Hematopoietic multipotent progenitor cell treated with erythropoietin and hydrocortisone succinate and interleukin-3 and kit ligand, for 4 days (in vitro differentiated cells): ENCODE results near the gene ADORA2A.

ENCODE experiments used
- DNase-seq: peaks from one replicate; pipeline ENCODE4 v3.0.0-alpha.2; 2015

The ADORA2A gene

DNA sequence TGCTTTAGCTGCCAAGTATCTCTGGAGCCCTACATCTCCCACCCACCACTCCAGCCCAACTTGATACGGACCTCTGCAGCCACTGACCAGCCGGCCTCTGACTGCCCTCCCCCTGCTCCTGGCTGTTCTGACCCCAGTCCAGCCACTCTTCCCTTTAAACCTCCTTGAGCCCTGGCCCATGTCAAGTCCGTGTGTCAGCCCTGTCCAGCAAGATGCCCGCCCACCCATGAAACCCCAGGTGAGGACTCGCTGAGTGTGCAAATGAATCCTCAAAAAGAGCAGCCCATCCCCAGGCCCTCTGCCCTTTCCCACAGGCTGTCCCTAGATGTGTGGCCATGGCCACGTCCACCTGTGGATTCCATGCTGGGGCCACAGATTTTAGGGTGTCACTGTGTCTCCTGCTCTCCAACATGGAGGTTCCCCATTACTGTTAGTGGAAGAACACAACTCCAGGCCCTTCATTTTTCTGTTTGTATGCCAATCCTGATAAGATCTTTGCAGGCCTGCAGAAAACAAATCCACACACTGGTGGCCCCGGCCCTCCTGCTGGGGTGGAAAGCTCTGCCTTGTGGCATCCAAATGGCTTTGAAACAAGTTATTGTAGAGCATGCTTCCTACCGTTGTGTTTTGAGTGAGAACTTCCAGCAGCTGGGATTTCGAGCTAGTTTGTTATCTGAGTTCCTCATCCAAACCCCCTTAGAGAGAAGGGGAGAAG lies 22.7 kb upstream of the ADORA2A start:
- no peak for DNase-seq

DNA sequence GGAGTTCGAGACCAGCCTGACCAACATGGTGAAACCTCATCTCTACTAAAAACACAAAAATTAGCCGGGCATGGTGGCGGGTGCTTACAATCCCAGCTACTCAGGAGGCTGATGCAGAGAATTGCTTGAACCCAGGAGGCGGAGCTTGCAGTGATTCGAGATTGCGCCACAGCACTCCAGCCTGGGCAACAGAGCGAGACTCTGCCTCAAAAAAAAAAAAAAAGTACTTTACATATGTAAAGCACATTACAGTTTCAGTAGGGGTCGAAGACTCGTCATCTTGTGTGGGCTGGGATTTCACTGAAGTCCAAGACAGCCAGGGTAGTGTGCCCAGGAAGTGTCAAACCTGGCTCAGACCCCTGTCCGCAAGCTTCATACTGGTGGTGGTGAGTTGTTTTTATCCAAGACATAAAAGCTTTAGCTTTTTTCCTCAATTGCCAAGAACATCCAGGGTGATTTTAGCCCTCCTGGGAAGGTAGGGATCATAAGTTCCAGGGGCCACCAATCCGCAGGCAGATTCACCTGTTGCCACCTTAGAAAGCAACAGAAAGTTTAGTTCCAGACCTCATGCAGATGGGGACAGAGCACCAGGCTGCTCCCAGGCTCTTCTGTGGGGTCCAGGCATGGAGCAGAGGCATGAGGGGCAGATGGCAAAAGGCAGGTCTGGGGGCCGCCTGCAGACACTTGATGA lies 21.6 kb upstream of the ADORA2A start:
- no peak for DNase-seq

DNA sequence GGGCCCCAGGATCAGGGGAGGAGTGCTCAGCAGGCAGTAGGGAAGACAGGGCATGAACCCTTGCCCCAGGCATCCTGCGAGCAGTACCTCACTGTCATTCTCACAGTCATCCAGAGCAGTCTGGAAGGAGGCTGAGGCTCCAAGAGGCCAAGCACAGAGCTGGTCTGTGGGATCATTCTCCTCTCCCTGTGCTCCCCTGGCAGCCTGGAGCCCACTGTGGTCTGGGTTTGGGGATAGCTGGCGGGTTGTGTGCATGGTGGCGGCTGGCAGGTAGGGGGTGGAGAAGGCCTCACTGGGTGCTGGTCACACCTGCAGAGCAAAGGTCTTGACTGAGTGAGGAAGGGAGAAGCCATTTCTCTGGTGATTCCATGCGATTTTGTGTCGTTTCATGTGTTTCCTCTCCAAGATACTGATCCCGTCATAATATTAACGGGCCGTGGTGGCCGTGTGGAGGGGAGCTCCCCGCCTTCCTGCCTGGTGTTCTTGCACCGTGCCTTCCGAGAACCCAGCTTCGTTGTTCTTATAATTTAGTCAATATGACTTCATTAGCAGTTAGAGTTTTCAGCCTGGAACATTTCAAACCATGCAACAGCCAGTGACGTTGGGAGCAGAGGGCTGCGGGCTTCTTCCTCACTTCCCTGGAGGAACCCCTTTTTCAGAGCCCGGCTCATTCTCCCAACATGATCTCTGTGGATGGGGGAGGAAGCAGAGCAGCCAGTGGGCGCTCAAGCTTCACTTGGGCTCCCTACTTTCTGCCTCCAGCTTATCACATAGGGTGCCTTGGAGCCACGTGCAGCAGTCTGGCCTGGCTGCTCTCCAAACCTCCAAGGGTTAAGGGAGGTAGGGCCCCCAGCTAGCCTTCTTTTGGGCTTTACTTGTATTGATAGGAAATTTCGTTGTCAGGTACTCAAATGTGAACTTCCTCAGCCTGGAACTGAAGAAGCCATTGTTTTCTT lies 20.8 kb upstream of the ADORA2A start:
- peak; percentile 84 for DNase-seq

DNA sequence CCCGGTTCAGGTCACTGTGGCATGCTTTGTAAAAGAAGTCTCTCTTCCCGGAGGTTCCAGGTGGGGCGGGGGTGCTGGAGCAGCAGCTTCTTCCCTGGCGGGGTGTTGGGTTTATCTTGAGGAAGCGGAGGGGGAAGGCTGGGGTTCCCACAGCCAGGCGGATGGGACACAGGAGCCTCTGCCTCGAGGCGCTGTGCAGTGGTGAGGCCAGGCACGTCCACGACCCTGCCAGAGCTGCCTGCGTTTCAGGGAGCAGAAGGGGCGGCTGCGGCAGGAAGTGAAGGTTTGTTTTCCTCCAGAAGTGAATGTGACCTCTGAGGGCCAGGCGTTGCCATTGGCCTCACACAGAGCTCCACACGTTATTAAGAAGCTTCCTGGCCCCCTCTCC lies 20.1 kb upstream of the ADORA2A start:
- peak; percentile 39 for DNase-seq

DNA sequence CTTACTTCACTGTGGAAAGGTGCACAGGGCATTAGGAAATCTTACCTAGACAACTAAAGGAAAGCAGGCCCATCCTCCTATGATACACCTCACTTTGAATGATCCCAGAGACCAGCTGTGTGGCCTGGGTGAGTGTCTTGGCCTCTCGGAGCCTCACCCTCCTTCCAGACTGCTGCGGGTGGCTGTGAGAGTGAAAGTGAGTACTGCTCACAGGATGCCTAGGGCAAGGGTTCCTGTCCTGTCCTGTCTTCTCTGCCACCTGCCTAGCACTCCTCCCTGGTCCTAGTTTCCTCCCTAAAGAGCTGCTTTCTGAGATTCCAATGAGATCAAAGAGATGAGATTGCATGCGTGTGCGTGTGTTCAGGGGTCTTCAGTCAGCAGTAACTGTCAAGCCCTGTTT lies 19.5 kb upstream of the ADORA2A start:
- no peak for DNase-seq

DNA sequence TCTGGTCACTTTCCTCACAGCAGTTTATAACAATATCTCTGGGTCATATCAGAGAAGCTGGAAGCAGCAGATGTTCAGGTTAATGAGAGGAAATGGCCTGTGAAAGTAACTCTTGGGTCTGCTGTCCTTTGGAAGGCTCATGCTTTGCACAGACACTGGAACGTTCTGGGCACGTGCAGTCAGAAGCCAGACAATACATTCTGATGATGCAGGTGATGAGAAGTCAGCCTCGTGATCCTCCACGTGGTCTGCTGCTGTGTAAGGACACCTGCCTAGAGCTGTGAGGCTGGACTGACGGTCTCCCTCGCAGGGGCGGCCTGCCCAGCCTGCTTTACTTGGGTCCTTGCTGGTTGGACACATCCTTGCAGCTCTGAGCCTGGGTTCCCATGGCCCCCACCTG lies 18.8 kb upstream of the ADORA2A start:
- no peak for DNase-seq

DNA sequence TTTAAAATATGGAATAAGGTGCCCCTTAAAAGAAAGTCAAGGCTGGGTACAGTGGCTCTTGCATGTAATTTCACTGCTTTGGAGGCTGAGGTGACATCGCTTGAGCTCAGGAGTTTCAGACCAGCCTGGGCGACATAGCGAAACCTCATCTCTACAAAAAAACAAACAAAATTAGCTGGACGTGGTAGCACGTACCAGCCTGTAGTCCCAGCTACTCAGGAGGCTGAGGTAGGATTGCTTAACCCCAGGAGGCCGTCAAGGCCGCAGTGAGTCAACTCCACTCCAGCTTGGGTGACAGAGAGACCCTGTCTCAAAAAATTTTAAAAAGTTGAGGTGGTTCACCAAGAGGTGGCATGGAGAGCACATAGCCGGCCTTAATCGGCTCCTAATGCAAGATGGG lies 17.7 kb upstream of the ADORA2A start:
- DNase-seq, result no peak

DNA sequence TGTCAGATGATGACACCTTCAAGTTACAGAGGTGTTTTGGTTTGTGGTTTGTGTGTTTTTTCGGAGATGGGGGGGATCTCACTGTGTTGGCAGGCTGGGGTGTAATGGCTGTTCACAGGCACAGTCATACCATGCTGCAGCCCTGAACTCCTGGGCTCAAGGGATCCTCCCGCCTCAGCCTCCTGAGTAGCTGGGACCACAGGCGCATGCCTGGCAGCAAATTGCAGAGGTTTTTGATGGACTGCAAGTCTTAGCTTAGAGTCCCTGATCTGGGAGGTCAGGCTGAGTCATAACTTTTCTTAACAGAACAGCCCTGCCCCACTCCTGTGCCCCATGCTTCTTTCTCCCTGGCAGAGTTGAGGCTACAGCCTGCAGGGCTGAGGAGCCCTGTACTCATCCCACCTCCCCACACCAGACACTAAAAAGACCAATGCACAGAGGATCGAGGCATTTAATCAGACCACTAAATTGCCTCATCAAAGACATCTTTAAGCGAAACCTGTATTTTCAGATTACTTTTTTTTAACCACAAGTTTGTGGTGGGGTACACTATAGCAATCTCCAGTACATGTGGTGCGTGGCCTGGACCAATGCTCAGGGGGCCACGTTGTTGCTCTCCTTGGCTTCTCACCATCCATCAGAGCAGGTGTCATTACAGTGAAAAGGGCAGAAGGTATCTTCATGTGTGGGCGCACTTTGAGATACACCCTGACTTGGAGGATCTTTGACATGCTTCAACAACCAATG lies 17.1 kb upstream of the ADORA2A start:
- no peak for DNase-seq

DNA sequence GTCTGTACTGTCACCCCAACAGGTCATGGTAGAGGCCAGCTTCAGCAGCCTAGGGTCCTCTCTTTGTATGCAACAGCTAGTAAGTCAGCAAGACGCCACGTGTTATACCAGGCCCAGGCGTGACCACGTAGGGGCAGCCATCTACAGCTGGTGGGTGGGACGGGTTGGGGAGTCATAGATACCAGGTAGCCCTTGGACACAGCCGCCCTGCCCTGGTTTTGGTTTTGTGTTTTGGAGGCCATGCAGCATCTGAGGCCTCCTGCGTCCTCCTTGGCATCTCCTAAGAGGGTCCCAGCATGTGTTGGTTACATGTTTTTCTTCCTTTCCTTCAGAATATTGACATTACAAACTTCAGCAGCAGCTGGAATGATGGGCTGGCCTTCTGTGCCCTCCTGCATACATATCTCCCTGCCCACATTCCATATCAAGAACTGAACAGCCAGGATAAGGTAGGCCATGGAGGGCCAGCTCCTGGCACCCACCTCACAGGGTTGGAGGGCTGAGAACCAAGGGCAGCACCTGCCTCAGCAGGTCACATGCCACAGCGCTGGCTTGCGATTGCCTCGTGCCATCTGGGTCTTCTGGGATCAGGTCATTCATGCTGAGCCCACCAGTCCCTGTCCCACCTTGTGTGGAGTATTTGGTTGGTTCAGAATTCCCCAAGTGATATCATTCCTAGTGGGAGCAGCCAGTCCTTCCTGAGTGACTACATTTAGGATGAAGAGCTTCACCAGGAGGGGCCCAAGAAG lies 16.0 kb upstream of the ADORA2A start:
- DNase-seq, result no peak

DNA sequence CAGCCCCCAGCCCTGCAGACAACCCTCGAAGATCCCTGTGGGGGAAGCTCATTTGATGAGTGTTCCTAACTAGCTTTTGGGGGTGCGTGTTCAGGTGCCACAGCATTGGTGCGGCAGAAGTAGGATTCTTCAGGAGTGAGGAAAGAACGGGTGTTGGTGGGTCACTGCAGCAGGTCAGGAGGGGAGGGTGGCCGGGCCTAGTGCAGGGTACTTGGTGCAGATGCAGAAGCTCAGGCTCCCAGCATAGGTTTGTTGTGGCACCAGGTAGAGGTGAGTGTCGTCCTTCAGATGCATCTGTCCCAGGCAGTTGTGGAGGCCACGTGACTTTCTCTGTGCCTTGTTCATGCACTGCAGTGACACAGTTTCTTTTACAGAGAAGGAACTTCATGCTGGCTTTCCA lies 15.1 kb upstream of the ADORA2A start:
- DNase-seq, result no peak

DNA sequence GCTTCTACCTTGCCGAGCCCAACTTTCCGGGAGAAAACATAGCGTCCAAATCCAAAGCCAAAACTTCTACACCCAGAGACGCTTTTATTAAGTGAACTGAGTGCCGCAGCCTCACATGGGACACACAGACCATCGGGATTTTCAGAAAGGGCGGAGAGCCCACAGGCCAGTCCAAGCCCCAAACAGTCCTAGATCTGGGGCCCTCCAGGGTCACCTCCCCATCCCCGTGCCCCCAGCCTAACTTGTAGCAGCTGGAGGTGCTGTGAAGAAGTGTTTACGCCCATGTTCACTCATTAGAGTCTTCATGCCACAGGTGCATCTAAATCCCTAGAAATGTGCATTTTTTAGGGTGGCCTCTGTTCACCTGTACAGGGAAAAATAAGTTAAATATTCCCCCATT lies 14.1 kb upstream of the ADORA2A start:
- no peak for DNase-seq

DNA sequence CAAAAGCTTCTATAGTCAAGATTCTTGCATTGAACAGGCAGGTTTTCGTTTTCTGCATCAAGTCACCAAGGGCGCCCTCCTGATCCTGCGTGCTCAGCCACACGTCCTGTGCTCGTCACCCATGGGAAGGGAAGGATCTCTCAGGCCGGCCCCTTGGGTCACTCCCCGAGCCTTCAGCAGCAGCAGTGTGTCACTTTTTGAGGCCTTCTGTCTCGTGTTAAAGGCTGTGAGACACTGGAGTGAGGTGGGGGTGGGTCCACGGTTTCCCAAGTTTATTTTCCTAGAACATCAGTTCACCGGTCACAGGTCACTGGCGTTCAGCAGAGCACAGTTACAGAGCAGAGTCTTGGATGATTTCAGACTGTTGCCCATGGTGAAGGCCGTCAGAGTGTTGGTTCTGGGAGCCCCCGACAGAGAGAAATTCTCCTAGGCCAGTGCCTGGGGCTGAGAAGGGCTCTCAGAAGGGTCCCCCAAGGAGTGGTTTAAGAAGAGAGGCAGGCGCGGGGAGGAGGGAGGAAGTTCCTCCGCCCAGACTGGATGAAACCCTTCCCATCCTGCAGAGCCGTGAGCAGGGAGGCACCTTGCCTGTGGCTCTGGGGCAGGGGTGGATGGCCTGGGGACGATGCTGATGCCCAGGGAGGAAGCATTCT lies 13.5 kb upstream of the ADORA2A start:
- DNase-seq, result no peak

DNA sequence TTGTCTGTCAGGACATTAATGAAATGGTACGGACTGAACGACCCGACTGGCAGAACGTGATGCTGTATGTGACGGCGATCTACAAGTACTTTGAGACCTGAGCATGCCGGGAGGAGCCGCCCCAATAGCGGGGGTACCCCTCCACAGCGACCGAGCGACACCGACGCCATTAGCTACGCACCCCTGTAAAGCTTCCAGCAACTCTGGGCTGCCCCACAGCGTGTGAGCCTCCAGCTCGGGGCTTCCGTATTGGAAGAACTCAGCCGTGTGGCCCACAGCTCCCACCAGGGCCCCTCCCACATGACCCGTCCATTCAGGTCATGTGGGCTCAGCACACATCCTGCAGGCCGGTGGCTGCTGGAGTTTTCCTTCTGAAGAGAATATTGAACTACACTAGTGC lies 12.9 kb upstream of the ADORA2A start:
- no peak for DNase-seq

DNA sequence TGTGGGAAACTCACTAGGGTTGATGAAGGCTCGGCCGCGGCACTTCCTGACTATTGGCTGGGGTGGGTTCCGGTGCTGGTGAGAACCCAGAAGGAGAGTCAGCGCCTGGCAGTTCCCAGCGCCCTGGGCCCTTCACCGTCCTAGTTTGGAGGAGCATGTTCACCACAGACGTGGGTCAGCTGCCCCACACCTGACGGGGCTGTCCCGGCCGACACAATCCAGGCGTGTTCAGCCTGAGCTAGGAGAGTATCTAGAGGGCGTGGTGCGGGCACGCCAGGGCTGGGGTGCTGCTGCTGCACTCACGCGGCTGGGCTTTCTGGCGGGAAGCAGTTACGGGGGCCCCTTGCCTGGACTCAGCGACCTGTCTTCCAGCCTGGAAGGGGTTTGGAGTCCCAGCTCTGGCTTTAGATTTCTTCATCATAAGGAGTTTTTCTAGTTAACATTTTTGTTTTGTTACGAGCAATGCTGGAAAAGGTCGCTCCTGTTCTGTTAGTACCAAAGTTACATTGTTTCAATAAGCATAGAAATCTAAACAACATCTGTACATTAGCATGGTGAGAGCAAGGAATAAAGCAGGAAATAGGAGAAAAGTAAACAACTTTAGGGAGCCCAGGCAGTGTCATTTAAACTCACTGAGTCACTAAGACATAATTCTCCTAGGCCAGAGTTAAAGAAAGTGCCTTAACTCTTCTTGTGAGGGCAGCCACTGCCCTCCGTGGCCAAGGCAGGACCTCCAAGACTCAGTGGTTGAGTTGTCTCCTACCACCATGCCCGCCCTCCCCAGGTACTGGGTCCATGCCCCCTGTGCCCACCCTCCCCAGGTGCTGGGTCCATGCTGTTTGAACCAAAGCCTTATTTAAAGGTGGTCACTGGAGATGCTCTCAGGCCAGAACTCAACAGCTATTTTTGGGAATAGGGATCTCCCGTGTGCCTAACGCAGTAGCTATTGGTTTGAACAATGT lies 12.1 kb upstream of the ADORA2A start:
- no peak for DNase-seq

DNA sequence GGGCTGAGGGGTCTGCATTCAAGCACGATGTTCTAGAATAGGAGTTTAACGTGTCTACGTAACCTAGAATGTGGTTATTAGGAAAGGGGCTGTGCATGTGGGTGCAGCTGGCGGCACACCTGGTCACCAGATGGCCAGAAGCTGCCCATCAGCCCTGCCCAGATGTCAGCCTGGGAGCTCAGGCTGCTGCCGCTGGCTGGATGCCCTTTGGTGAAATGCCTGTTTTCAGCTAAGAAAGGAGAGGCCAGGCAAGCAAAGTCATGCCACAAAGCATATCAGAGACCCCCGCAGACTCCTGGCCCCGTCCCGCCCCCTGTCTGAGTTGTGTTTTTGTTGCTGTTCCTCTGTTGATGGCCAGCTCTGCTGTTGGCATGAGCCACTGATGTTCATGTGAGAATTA lies 11.3 kb upstream of the ADORA2A start:
- no peak for DNase-seq

DNA sequence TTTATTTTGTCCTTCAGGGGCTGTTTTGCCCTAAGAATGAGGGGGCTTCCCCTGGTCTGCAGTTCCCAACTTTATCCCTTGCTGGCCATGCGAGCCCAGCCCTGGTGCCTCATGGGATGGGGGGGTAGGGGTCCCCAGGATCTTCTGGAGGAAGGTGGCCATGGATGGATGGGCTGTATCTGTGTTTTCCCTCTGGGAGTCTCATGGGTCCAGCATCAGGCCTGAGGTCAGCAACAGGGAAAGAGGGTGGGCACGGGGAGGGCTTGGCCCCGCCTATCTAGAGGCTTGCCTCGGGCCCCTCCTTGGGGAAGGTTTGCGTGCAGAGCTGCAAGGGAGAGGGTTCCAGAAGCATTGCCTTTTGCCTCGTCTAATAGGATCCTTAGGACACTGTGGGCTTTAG lies 10.8 kb upstream of the ADORA2A start:
- no peak for DNase-seq

DNA sequence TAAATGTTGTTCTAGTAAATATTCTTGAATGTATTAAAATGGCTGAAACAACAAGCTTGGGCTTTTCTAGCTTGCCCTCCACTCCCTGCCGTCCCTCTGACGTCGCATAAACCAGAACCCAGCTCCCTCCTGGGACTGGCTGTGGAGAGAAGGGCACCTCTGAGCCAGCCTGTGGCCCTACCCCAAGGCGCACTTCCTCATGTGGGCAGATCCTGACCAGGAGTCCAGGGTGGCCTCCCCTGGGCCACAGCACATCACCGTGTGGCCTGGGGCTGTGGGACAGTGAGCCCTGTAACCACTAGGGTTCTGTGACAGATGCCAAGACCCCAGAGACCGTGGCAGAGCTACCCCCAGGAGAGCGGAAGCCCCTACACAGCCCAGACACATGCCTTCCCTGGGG lies 10.2 kb upstream of the ADORA2A start:
- DNase-seq, result no peak

DNA sequence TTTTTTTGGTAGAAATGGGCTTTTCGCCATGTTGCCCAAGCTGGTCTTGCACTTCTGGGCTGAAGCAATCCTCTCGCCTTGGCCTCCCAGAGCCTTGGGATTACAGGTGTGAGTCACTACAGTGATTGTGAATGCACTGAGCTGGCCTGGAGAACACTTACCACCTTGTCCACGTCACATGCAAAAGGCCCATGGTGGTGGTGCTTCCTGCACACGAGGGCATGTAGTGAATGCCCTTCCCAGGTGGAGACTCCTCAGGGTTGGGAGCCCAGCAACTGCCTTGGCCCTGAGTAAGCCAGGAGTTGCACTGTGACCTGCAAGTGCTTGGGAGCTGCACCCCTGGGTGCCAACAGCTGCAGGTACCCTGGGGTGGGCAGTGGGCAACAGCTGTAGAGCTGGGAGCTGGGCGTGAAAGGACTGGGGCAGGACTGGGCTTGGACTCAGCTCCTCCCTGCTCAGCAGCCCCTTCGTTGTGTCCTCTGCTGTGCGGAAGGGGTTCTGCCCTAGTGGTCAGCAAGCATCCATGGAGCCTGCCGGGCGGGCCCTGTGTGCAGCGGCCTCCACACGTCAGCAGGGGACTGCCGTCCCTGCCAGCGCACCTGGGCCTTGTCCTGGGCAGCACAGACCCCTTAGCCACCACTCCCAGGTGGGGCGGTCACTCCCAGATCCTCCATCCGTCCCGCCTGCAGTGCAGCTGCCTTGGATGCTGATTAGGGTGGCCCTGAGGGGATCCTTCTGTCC lies 9.3 kb upstream of the ADORA2A start:
- no peak for DNase-seq

DNA sequence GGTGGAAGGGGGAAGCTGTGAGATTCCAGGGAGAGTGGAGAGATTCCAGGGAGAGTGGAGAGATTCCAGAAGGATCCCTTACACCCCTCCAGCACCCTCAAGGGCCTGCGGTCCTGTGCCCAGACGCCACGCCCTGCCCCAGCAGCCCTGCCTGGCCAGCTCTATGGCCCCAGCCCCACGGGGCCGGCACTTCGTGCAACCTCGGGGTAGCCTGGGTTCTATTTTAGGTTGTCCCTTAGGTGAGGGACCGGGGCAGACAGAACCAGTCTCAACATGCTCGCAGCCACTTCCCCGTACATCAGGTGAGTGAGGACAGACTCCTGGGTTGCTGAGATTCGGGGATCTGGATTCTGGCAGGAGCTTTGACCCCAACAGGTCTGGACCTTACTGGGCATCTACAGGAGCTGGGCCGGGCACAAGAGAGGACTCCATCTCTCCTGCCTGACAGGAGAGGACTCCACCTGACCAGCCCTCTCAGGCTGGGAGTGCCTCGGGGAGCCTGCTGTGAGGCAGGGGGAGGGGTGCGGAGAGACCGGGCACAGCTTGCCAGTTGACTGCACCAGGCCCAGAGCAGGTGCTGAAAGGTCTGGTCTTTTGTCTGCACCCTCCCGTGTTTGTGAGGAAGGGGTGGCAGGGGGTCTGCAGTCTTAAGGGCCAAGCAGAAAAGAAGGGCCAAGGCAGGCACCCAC lies 8.5 kb upstream of the ADORA2A start:
- DNase-seq, result no peak
